Prostate gland (tissue), 2 donors: ENCODE measurements around the gene MYCBP.

Experiments
- POLR2A ChIP-seq: fragments of 450-650 bp; IDR thresholded peaks from one replicate; pipeline ENCODE4 v1.6.1; 2016; ENCODE audit warnings: antibody characterized with exemption, mild to moderate bottlenecking
- TF ChIP-seq, protein P1 (sequence below), 4 experiments: fragments of 200-600 bp in 2 of 4; fragments of 450-650 bp in 2 of 4; sonication (generic) in 2 of 4; IDR thresholded peaks; 1 replicate in 3 of 4; 2 replicates in 1 of 4; pipeline ENCODE4 v1.5.1; 2016 to 2019; ENCODE audit warnings: antibody characterized with exemption in 4 of 4, mild to moderate bottlenecking in 2 of 4, moderate library complexity in 2 of 4

DNA sequence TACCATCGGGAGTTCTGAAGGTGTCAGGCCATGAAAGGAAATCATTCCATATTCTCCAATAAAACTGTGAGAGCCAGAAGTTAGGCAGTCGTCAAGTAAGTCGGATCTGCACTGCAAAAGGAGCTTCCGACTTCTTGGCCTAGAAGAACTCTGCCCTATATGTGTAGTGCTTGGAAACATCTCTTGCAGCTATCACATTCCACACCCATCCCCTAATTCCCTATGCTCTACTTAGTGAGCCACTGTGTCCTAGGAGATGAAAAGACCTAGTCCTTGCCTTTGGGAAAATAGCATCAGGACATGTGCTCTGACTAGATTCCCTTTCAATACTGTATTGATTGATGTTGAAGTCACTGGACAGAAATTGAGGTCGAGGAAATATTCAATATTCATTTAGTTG is 16.4 kb upstream of the MYCBP start:
- TF ChIP-seq, protein P1, sequence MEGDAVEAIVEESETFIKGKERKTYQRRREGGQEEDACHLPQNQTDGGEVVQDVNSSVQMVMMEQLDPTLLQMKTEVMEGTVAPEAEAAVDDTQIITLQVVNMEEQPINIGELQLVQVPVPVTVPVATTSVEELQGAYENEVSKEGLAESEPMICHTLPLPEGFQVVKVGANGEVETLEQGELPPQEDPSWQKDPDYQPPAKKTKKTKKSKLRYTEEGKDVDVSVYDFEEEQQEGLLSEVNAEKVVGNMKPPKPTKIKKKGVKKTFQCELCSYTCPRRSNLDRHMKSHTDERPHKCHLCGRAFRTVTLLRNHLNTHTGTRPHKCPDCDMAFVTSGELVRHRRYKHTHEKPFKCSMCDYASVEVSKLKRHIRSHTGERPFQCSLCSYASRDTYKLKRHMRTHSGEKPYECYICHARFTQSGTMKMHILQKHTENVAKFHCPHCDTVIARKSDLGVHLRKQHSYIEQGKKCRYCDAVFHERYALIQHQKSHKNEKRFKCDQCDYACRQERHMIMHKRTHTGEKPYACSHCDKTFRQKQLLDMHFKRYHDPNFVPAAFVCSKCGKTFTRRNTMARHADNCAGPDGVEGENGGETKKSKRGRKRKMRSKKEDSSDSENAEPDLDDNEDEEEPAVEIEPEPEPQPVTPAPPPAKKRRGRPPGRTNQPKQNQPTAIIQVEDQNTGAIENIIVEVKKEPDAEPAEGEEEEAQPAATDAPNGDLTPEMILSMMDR (IDR thresholded peaks at IDR 0.05), result no peak
- TF ChIP-seq POLR2A, result no peak
